Esophagus squamous epithelium (tissue), 4 donors: ENCODE results near the gene RXFP3.

Experiments
- POLR2A ChIP-seq, 4 donors: fragments of 450-650 bp; IDR thresholded peaks; one replicate each; pipeline ENCODE4 v1.6.1; 2017; ENCODE audit warnings: antibody characterized with exemption in 4 of 4, mild to moderate bottlenecking in 4 of 4, moderate library complexity in 3 of 4
- TF ChIP-seq, protein P1 (sequence below), 6 experiments: fragments of 450-650 bp in 4 of 6; fragments of 200-600 bp in 2 of 6; sonication (generic) in 2 of 6; IDR thresholded peaks; one replicate each; pipeline ENCODE4 v1.5.1; 2016 to 2019; ENCODE audit warnings: antibody characterized with exemption in 6 of 6, mild to moderate bottlenecking in 4 of 6, moderate library complexity in 4 of 6

DNA sequence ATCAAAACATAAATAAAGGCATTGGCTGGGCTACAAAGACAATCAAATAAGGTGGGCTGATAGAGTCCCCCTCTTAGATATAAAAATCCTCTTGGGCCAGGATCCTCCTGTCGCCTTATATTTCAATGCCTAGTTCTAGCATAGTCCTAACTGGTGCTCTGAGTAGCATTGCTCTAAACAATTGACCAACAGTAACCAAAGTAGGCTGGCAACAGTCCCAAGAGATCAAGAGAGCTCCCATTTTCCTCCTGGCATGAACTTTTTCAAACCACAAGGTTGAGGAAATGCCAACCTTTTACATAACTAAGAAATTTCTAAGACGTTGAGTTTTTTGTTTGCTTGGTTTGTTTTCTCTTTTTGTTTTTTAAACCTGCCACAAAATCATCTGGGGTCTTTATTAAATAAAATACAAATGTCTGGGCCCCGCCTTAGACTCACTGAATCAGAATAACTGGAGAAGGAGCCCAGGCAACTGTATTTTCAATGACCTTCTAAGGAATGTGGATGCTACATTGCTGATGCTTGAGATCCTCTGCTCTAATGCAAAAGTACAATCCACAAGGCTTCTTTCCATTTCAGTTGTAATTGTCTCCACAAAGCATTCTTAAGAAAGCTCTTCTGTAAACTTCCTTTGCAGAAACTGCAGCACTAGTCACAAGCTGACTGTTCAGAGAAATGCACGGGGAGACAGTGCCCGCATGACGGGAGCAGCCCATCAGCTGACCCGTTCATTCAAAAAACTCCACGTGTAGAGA lies 45.4 kb downstream of the RXFP3 start:
- TF ChIP-seq POLR2A (IDR thresholded peaks at IDR 0.05) = no peak
- TF ChIP-seq, protein P1, sequence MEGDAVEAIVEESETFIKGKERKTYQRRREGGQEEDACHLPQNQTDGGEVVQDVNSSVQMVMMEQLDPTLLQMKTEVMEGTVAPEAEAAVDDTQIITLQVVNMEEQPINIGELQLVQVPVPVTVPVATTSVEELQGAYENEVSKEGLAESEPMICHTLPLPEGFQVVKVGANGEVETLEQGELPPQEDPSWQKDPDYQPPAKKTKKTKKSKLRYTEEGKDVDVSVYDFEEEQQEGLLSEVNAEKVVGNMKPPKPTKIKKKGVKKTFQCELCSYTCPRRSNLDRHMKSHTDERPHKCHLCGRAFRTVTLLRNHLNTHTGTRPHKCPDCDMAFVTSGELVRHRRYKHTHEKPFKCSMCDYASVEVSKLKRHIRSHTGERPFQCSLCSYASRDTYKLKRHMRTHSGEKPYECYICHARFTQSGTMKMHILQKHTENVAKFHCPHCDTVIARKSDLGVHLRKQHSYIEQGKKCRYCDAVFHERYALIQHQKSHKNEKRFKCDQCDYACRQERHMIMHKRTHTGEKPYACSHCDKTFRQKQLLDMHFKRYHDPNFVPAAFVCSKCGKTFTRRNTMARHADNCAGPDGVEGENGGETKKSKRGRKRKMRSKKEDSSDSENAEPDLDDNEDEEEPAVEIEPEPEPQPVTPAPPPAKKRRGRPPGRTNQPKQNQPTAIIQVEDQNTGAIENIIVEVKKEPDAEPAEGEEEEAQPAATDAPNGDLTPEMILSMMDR (IDR thresholded peaks at IDR 0.05) = no peak
